ENCODE results near the gene GPSM3.

DNA sequence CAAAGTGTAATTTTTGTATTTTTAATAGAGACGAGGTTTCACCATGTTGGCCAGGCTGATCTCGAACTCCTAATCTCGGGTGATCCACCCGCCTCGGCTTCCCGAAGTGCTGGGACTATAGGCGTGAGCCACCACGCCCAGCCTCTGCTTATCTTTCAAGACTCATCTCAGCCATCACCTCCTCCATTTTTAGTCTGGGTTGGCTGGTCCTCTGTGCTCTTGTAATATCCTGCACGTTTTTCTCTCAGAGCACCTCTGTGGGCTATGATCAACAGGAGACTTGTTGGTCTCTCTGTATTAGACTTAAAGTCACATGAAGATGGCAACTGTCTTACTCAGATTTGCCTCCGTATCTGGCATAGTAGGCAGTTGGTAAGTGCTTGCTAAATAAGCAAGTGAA is 23.8 kb upstream of the GPSM3 start:
- TF ChIP-seq POLR2A (IDR thresholded peaks at IDR 0.05): no peak
- TF ChIP-seq, protein P1, sequence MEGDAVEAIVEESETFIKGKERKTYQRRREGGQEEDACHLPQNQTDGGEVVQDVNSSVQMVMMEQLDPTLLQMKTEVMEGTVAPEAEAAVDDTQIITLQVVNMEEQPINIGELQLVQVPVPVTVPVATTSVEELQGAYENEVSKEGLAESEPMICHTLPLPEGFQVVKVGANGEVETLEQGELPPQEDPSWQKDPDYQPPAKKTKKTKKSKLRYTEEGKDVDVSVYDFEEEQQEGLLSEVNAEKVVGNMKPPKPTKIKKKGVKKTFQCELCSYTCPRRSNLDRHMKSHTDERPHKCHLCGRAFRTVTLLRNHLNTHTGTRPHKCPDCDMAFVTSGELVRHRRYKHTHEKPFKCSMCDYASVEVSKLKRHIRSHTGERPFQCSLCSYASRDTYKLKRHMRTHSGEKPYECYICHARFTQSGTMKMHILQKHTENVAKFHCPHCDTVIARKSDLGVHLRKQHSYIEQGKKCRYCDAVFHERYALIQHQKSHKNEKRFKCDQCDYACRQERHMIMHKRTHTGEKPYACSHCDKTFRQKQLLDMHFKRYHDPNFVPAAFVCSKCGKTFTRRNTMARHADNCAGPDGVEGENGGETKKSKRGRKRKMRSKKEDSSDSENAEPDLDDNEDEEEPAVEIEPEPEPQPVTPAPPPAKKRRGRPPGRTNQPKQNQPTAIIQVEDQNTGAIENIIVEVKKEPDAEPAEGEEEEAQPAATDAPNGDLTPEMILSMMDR (IDR thresholded peaks at IDR 0.05): no peak
